K562 (cell line): ENCODE results near the gene MCCD1. TPM values are rescaled to one million over a fixed set of nuclear protein-coding genes. Genes with fewer than 3 reads are reported as not detected.

Experiments
- FOXK2 ChIP-seq, 2 experiments: fragments of 450-650 bp; IDR thresholded peaks in 1 of 2; conservative IDR thresholded peaks in 1 of 2; 2 replicates each; pipeline ENCODE4 v1.6.1; 2016; ENCODE audit warnings: low read depth in 2 of 2, mild to moderate bottlenecking in 1 of 2
- JUN ChIP-seq, 2 experiments: sonication (generic) in 1 of 2; formaldehyde crosslinking in 1 of 2; IDR thresholded peaks; 2 replicates each; pipeline versions ENCODE4 v1.6.1 to v1.8.0; 2012 to 2022; ENCODE audit warnings: borderline replicate concordance in 2 of 2, mild to moderate bottlenecking in 2 of 2, improper control_type of control experiment in 1 of 2, low read depth in 1 of 2, low read length in 1 of 2, missing genetic modification reagents in 1 of 2
- KHSRP ChIP-seq: fragments of 450-650 bp; IDR thresholded peaks from 2 replicates; pipeline ENCODE4 v1.6.1; 2017
- MAZ ChIP-seq, 2 experiments: fragments of 450-650 bp in 1 of 2; sonication (generic) in 1 of 2; formaldehyde crosslinking; IDR thresholded peaks in 1 of 2; conservative IDR thresholded peaks in 1 of 2; 2 replicates each; pipeline versions ENCODE4 v1.4.0 to v1.5.0; 2020; ENCODE audit warnings: mild to moderate bottlenecking in 1 of 2, missing genetic modification reagents in 1 of 2
- SOX6 ChIP-seq: fragments of 450-650 bp; IDR thresholded peaks from 2 replicates; pipeline ENCODE4 v1.6.1; 2014; ENCODE audit warnings: mild to moderate bottlenecking
- polyA plus RNA-seq, 8 experiments: library from polyadenylated mRNA; depleted of rRNA in 4 of 8; stranded (reverse) in 5 of 8; unstranded in 3 of 8; fragments of >200 nt; fragmentation: Nextera tagmentation in 2 of 8; fragmentation: Illumina TruSeq in 1 of 8; extraction: Ambion mirVana in 2 of 8; extraction: Trizol in 1 of 8; gene quantifications; 2 replicates each; pipeline versions ENCODE4 v1.2.1 to v1.2.3, GENCODE V29; 2011 to 2014; ENCODE audit warnings: inconsistent platforms in 1 of 8, missing spikeins in 1 of 8
- total RNA-seq, 7 experiments: library from RNA; depleted of rRNA in 6 of 7; stranded (reverse); fragments of >200 nt in 6 of 7; fragmentation: Illumina TruSeq in 2 of 7; extraction: Trizol in 2 of 7; gene quantifications; 2 replicates each; pipeline versions ENCODE4 v1.2.1 to v1.2.3, GENCODE V29; 2011 to 2021; ENCODE audit warnings: low replicate concordance in 1 of 7
- TF ChIP-seq, protein P1 (sequence below): fragments of 150-350 bp; IDR thresholded peaks from 2 replicates; pipeline ENCODE4 v1.6.1; 2014; ENCODE audit warnings: low read depth, mild to moderate bottlenecking, low read length, borderline replicate concordance
- TF ChIP-seq, protein P2 (sequence below), 3 experiments: fragments of 200-800 bp in 1 of 3; fragments of 250-450 bp in 1 of 3; fragments of 450-650 bp in 1 of 3; sonication (Bioruptor Pico) in 1 of 3; sonication (Bioruptor generic) in 1 of 3; formaldehyde crosslinking in 1 of 3; IDR thresholded peaks; 2 replicates each; pipeline versions ENCODE4 v1.6.1 to v1.8.0; 2016 to 2022; ENCODE audit warnings: mild to moderate bottlenecking in 2 of 3, missing genetic modification characterization in 2 of 3, missing compliant biosample characterization in 1 of 3, moderate library complexity in 1 of 3
- TF ChIP-seq, protein P3 (sequence below): fragments of 250-450 bp; sonication (Bioruptor Pico); IDR thresholded peaks from 2 replicates; pipeline ENCODE4 v1.4.0; 2020
- TF ChIP-seq, protein P4 (sequence below): fragments of 250-450 bp; sonication (Bioruptor Pico); IDR thresholded peaks from 2 replicates; pipeline ENCODE4 v1.5.0; 2021; ENCODE audit warnings: mild to moderate bottlenecking, borderline replicate concordance

Gene MCCD1
- total and polyA plus RNA-seq, 9 of the 15 experiments (the other 6 are each of a cell fraction or from before 2014, with no cell fraction given), result not detected

DNA sequence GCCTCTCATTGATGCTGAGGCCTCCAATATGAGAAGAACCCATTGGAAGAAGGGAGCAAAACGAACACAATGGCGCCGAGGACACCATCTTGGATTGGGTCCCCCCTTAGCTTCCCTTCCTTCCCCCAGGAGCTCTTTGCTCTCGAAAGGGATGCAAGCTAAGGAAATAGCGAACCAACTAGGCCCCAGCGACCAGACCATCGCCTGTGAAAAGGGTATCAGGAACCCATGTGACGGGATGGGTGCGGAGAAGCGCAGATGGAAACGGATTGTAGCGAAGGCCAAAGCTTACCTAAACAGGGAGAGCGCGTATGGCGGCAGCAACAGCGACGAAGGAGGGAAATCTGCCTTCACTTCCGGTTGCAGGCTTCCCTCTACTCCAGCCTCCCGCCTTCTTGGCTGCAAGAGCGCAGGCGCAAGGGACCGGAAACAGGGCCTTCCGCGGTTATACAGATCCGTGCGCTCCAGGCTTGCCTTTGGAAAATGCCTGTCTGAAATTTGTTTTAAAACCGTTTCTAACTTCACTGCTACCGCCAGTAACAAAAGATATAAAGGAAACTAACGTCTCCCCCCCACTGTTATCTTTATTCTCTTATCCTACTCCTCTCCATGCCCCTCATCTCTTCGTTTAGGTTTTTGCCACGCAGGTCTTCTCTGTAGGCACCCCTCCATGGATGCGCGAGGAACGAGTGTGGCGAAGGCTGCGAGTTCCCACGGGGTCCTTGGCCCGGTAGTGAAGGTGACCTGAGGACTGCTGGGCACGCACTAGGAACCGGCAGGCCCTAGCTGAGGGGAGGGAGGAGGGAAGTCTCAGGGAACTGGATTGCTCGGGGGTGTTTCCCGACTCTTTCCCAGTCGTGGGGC lies 13.1 kb downstream of the MCCD1 start, which contains the start of gene DDX39B (continued):
- TF ChIP-seq MAZ (CRISPR knock-in tag; conservative IDR thresholded peaks at IDR 0.05 in 1 of 2, IDR thresholded peaks at IDR 0.05 in 1 of 2) (peak; percentile 72 to 89), KHSRP (no peak), SOX6 (peak; percentile 43), JUN (IDR thresholded peaks at IDR 0.05; ENCODE audit: borderline replicate concordance, low read depth, low read length) (peak; percentile 9; the same call in 1 of the 2 replicates), JUN (CRISPR knock-in tag; IDR thresholded peaks at IDR 0.05; ENCODE audit: borderline replicate concordance) (peak; percentile 44; the same call in 1 of the 2 replicates), FOXK2 (conservative IDR thresholded peaks at IDR 0.05 in 1 of 2, IDR thresholded peaks at IDR 0.05 in 1 of 2; ENCODE audit: low read depth in 2 of 2) (peak; percentile 83 to 88)
- TF ChIP-seq, protein P1, sequence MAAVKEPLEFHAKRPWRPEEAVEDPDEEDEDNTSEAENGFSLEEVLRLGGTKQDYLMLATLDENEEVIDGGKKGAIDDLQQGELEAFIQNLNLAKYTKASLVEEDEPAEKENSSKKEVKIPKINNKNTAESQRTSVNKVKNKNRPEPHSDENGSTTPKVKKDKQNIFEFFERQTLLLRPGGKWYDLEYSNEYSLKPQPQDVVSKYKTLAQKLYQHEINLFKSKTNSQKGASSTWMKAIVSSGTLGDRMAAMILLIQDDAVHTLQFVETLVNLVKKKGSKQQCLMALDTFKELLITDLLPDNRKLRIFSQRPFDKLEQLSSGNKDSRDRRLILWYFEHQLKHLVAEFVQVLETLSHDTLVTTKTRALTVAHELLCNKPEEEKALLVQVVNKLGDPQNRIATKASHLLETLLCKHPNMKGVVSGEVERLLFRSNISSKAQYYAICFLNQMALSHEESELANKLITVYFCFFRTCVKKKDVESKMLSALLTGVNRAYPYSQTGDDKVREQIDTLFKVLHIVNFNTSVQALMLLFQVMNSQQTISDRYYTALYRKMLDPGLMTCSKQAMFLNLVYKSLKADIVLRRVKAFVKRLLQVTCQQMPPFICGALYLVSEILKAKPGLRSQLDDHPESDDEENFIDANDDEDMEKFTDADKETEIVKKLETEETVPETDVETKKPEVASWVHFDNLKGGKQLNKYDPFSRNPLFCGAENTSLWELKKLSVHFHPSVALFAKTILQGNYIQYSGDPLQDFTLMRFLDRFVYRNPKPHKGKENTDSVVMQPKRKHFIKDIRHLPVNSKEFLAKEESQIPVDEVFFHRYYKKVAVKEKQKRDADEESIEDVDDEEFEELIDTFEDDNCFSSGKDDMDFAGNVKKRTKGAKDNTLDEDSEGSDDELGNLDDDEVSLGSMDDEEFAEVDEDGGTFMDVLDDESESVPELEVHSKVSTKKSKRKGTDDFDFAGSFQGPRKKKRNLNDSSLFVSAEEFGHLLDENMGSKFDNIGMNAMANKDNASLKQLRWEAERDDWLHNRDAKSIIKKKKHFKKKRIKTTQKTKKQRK, result 0 out of 2 replicates have a peak, but pooled peaks have one; percentile 43
- TF ChIP-seq, protein P2, sequence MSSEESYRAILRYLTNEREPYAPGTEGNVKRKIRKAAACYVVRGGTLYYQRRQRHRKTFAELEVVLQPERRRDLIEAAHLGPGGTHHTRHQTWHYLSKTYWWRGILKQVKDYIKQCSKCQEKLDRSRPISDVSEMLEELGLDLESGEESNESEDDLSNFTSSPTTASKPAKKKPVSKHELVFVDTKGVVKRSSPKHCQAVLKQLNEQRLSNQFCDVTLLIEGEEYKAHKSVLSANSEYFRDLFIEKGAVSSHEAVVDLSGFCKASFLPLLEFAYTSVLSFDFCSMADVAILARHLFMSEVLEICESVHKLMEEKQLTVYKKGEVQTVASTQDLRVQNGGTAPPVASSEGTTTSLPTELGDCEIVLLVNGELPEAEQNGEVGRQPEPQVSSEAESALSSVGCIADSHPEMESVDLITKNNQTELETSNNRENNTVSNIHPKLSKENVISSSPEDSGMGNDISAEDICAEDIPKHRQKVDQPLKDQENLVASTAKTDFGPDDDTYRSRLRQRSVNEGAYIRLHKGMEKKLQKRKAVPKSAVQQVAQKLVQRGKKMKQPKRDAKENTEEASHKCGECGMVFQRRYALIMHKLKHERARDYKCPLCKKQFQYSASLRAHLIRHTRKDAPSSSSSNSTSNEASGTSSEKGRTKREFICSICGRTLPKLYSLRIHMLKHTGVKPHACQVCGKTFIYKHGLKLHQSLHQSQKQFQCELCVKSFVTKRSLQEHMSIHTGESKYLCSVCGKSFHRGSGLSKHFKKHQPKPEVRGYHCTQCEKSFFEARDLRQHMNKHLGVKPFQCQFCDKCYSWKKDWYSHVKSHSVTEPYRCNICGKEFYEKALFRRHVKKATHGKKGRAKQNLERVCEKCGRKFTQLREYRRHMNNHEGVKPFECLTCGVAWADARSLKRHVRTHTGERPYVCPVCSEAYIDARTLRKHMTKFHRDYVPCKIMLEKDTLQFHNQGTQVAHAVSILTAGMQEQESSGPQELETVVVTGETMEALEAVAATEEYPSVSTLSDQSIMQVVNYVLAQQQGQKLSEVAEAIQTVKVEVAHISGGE (CRISPR knock-in tag; IDR thresholded peaks at IDR 0.05), result peak; percentile 46 to 96 (median 68); a peak in 5 of 6 replicates
- TF ChIP-seq, protein P3, sequence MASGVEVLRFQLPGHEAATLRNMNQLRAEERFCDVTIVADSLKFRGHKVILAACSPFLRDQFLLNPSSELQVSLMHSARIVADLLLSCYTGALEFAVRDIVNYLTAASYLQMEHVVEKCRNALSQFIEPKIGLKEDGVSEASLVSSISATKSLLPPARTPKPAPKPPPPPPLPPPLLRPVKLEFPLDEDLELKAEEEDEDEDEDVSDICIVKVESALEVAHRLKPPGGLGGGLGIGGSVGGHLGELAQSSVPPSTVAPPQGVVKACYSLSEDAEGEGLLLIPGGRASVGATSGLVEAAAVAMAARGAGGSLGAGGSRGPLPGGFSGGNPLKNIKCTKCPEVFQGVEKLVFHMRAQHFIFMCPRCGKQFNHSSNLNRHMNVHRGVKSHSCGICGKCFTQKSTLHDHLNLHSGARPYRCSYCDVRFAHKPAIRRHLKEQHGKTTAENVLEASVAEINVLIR (CRISPR knock-in tag), result peak; percentile 28; the same call in 1 of the 2 replicates
- TF ChIP-seq, protein P4, sequence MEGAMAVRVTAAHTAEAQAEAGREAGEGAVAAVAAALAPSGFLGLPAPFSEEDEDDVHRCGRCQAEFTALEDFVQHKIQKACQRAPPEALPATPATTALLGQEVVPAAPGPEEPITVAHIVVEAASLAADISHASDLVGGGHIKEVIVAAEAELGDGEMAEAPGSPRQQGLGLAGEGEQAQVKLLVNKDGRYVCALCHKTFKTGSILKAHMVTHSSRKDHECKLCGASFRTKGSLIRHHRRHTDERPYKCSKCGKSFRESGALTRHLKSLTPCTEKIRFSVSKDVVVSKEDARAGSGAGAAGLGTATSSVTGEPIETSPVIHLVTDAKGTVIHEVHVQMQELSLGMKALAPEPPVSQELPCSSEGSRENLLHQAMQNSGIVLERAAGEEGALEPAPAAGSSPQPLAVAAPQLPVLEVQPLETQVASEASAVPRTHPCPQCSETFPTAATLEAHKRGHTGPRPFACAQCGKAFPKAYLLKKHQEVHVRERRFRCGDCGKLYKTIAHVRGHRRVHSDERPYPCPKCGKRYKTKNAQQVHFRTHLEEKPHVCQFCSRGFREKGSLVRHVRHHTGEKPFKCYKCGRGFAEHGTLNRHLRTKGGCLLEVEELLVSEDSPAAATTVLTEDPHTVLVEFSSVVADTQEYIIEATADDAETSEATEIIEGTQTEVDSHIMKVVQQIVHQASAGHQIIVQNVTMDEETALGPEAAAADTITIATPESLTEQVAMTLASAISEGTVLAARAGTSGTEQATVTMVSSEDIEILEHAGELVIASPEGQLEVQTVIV (CRISPR knock-in tag), result peak; percentile 6; the same call in 1 of the 2 replicates
